ENCODE data around the gene ZNF570. TPM values are rescaled to one million over a fixed set of nuclear protein-coding genes. Genes with fewer than 3 reads are reported as not detected.

ZNF570 gene
- total and polyA plus RNA-seq, 2 experiments from 2014 or later = 1.2 to 7.4 TPM

GRCh38 chr19:37537391-37537947, 68.3 kb downstream of the ZNF570 start:
- Histone ChIP-seq H3K9me3 (ENCODE audit: low read depth) (peaks cover 69% of the 10 kb centered on the region), H3K4me3 (no peak overlapping the region), H3K4me2 (no peak overlapping the region), H4K20me1 (ENCODE audit: insufficient read depth, poor library complexity, severe bottlenecking) (no peaks in the 10 kb centered on the region), H3K27me3 (no peaks in the 10 kb centered on the region), H3K9me2 (replicated peaks; ENCODE audit: insufficient read depth) (no peaks in the 10 kb centered on the region), H3K36me3 (replicated peaks; ENCODE audit: insufficient read depth, low read depth) (peaks cover 11% of the 10 kb centered on the region), H3K4me1 (ENCODE audit: insufficient read depth) (no peaks in the 10 kb centered on the region), H2AFZ (no peak overlapping the region), H3K27ac (no peak overlapping the region), H3K79me2 (no peaks in the 10 kb centered on the region)
- TF ChIP-seq EZH2 (IDR thresholded peaks at IDR 0.05; ENCODE audit: borderline replicate concordance) = no peak
- no peak for TF ChIP-seq CTCF (IDR thresholded peaks at IDR 0.05; ENCODE audit: poor library complexity)
- TF ChIP-seq EZH2phosphoT487 (IDR thresholded peaks at IDR 0.05; ENCODE audit: low read depth, severe bottlenecking, unreplicated experiment) = no peak
- WGBS (ENCODE audit: low lambda C conversion rate, missing lambda C conversion rate) = 99% methylated on average over 7 of the region's 7 CpGs
- DNase-seq (ENCODE audit: low spot score) = no peak

Other genes with a start within 250 kb of the ZNF570 start
- 7.3 TPM in 2 replicates for gene ZNF527, start 98.3 kb upstream of the ZNF570 start, total RNA-seq
- 1.7 and 1.9 TPM in 2 replicates for gene ZNF527, start 98.3 kb upstream of the ZNF570 start, polyA plus RNA-seq
- 5.9 and 7.9 TPM in 2 replicates for gene ZNF569, start 1.9 kb upstream of the ZNF570 start, total RNA-seq
- 2.2 and 3.6 TPM in 2 replicates for gene ZNF569, start 1.9 kb upstream of the ZNF570 start, polyA plus RNA-seq
- 5.1 and 5.8 TPM in 2 replicates for gene ZNF793, start 37.6 kb downstream of the ZNF570 start, total RNA-seq
- 6.0 and 6.2 TPM in 2 replicates for gene ZNF793, start 37.6 kb downstream of the ZNF570 start, polyA plus RNA-seq
- gene ZNF571, start 125.4 kb downstream of the ZNF570 start, total RNA-seq = 5.6 and 5.7 TPM in 2 replicates
- 1.5 and 3.6 TPM in 2 replicates for gene ZNF571, start 125.4 kb downstream of the ZNF570 start, polyA plus RNA-seq
- gene ZNF540, start 125.5 kb downstream of the ZNF570 start, total RNA-seq = 0.76 and 1.7 TPM in 2 replicates
- 1.3 and 1.9 TPM in 2 replicates for gene ZNF540, start 125.5 kb downstream of the ZNF570 start, polyA plus RNA-seq
- 12.0 and 19.0 TPM in 2 replicates for gene ZFP30, start 186.1 kb downstream of the ZNF570 start, total RNA-seq
- 2.6 and 3.2 TPM in 2 replicates for gene ZFP30, start 186.1 kb downstream of the ZNF570 start, polyA plus RNA-seq